GM23248 (cell line): Measurements from ENCODE around the gene TOLLIP. TPM values are rescaled to one million over a fixed set of nuclear protein-coding genes. Genes with fewer than 3 reads are reported as not detected.
A peak's percentile ranks its signal among the peaks of the same experiment; 100 is the strongest.

Experiments
- DNase-seq: peaks from one replicate; pipeline ENCODE4 v3.0.0-alpha.2; 2015
- H2AFZ ChIP-seq: fragments of 200-600 bp; sonication (generic); 2 replicates; pipeline ENCODE4 v1.6.1; 2016; ENCODE audit warnings: antibody characterized with exemption
- H3F3A ChIP-seq: fragments of 200-600 bp; sonication (generic); 2 replicates; pipeline ENCODE4 v1.6.1; 2016; ENCODE audit warnings: mild to moderate bottlenecking, antibody characterized with exemption, mixed run types; ENCODE audit not compliant: insufficient read depth
- H3K27ac ChIP-seq: fragments of 200-600 bp; sonication (generic); 2 replicates; pipeline ENCODE4 v1.5.1; 2016; ENCODE audit warnings: mild to moderate bottlenecking
- H3K27me3 ChIP-seq: fragments of 200-600 bp; sonication (generic); replicated peaks from 2 replicates; pipeline ENCODE4 v1.6.1; 2016; ENCODE audit warnings: mild to moderate bottlenecking; ENCODE audit not compliant: insufficient read depth
- H3K36me3 ChIP-seq: fragments of 200-600 bp; sonication (generic); 2 replicates; pipeline ENCODE4 v1.6.1; 2016; ENCODE audit warnings: low read depth, mild to moderate bottlenecking
- H3K4me1 ChIP-seq: fragments of 200-600 bp; sonication (generic); 2 replicates; pipeline ENCODE4 v1.6.1; 2016; ENCODE audit warnings: mild to moderate bottlenecking; ENCODE audit not compliant: insufficient read depth
- H3K4me2 ChIP-seq: fragments of 200-600 bp; sonication (generic); one replicate; pipeline ENCODE4 v1.6.1; 2016; ENCODE audit warnings: mild to moderate bottlenecking; ENCODE audit not compliant: unreplicated experiment
- H3K4me3 ChIP-seq: fragments of 200-600 bp; sonication (generic); 2 replicates; pipeline ENCODE4 v1.5.1; 2016; ENCODE audit warnings: mild to moderate bottlenecking
- H3K79me2 ChIP-seq: fragments of 200-600 bp; sonication (generic); 2 replicates; pipeline ENCODE4 v1.6.1; 2016; ENCODE audit warnings: mild to moderate bottlenecking; ENCODE audit not compliant: insufficient read depth
- H3K9ac ChIP-seq: fragments of 200-600 bp; sonication (generic); 2 replicates; pipeline ENCODE4 v1.6.1; 2016; ENCODE audit warnings: mild to moderate bottlenecking
- H3K9me2 ChIP-seq: fragments of 200-600 bp; sonication (generic); 2 replicates; pipeline ENCODE4 v1.6.1; 2016; ENCODE audit warnings: mixed run types, mild to moderate bottlenecking, moderate library complexity; ENCODE audit not compliant: insufficient read depth
- H3K9me3 ChIP-seq: fragments of 200-600 bp; sonication (generic); one replicate; pipeline ENCODE4 v1.6.1; 2017; ENCODE audit warnings: low read depth
- H4K20me1 ChIP-seq: fragments of 200-600 bp; sonication (generic); 2 replicates; pipeline ENCODE4 v1.6.0; 2016; ENCODE audit not compliant: insufficient read depth
- EZH2 ChIP-seq: fragments of 200-600 bp; sonication (generic); IDR thresholded peaks from 2 replicates; pipeline ENCODE4 v1.6.1; 2018; ENCODE audit warnings: antibody characterized with exemption, mild to moderate bottlenecking; ENCODE audit not compliant: insufficient read depth, poor library complexity, severe bottlenecking
- EZH2phosphoT487 ChIP-seq: fragments of 200-600 bp; sonication (generic); IDR thresholded peaks from 2 replicates; pipeline ENCODE4 v1.6.1; 2018; ENCODE audit warnings: antibody characterized with exemption, moderate library complexity, mild to moderate bottlenecking, low read depth; ENCODE audit not compliant: insufficient read depth
- WGBS, 2 experiments: methylation state at CpG; one replicate each; pipeline ENCODE4 v1.1.6; 2015 to 2017; ENCODE audit warnings: low lambda C conversion rate in 2 of 2, low coverage in 1 of 2; ENCODE audit errors: missing lambda C conversion rate in 2 of 2; 5-methylcytosine and 5-hydroxymethylcytosine counted together
- in situ Hi-C: fragments of 300-500 bp; cut with MboI; formaldehyde crosslinking; loops from 2 replicates; pipeline ENCODE4 v1.15.0; 2020
- polyA plus RNA-seq: library from polyadenylated mRNA; unstranded; fragments of >200 nt; fragmentation: Nextera tagmentation; extraction: Ambion mirVana; gene quantifications from 2 replicates; pipeline ENCODE4 v1.2.1, GENCODE V29; 2016
- total RNA-seq: library from RNA; depleted of rRNA; stranded (reverse); fragments of >200 nt; shearing (Covaris generic); gene quantifications from 2 replicates; pipeline ENCODE4 v1.2.3, GENCODE V29; 2014

TOLLIP gene
- total and polyA plus RNA-seq, 2 experiments from 2014 or later = 27.3 to 57.7 TPM

- no peaks in the 10 kb centered on the region for H3K9me3 ChIP-seq
- DNase-seq = peak; percentile 14
- in situ Hi-C loops = no loop called here
- peaks cover 5% of the 10 kb centered on the region; the same call in 1 of the 2 replicates for H3K4me1 ChIP-seq
- no peaks in the 10 kb centered on the region for H3K27me3 ChIP-seq
- no peaks in the 10 kb centered on the region for H3K36me3 ChIP-seq
- no peak overlapping the region for H2AFZ ChIP-seq
- no peaks in the 10 kb centered on the region for H4K20me1 ChIP-seq
- H3K9me2 ChIP-seq = no peaks in the 10 kb centered on the region
- no peak overlapping the region for H3K9ac ChIP-seq
- H3K4me3 ChIP-seq = no peak overlapping the region
- WGBS, 2 experiments = 11 to 23% methylated on average over 20 to 50 of the region's 95 CpGs
- H3F3A ChIP-seq = peaks cover 7% of the 10 kb centered on the region; the same call in 1 of the 2 replicates
- H3K27ac ChIP-seq = no peak overlapping the region
- H3K4me2 ChIP-seq = no peak overlapping the region
- H3K79me2 ChIP-seq = no peaks in the 10 kb centered on the region
- no peak for TF ChIP-seq EZH2phosphoT487
- no peak for TF ChIP-seq EZH2
Observed at GRCh38 chr11:1336836-1337646, 27.6 kb upstream of the TOLLIP start.

- no peaks in the 10 kb centered on the region for H3K9me2 ChIP-seq
- no peaks in the 10 kb centered on the region for H4K20me1 ChIP-seq
- no peaks in the 10 kb centered on the region for H3K36me3 ChIP-seq
- 1 to 2% methylated on average over 30 to 44 of the region's 66 CpGs for WGBS, 2 experiments
- in situ Hi-C loops = no loop called here
- H3K79me2 ChIP-seq = no peaks in the 10 kb centered on the region
- peak overlapping the region; percentile 52 for H3K4me3 ChIP-seq
- DNase-seq = peak; percentile 92
- no peaks in the 10 kb centered on the region for H3K9me3 ChIP-seq
- H3K4me1 ChIP-seq = peaks cover 5% of the 10 kb centered on the region; the same call in 1 of the 2 replicates
- TF ChIP-seq EZH2 = no peak
- TF ChIP-seq EZH2phosphoT487 = no peak
- peak overlapping the region; percentile 20; the same call in 1 of the 2 replicates for H3K27ac ChIP-seq
- peak overlapping the region; percentile 68 for H3K9ac ChIP-seq
- H3K4me2 ChIP-seq = peak overlapping the region; percentile 64
- H2AFZ ChIP-seq = no peak overlapping the region
- peaks cover 6% of the 10 kb centered on the region; the same call in 1 of the 2 replicates for H3F3A ChIP-seq
- H3K27me3 ChIP-seq = no peaks in the 10 kb centered on the region; the same call in 1 of the 2 replicates
Observed at GRCh38 chr11:1335811-1336761, 26.7 kb upstream of the TOLLIP start.

- H3K36me3 ChIP-seq = no peaks in the 10 kb centered on the region
- H3K79me2 ChIP-seq = no peaks in the 10 kb centered on the region
- peaks cover 6% of the 10 kb centered on the region; the same call in 1 of the 2 replicates for H3F3A ChIP-seq
- H3K9ac ChIP-seq = peak overlapping the region; percentile 68
- peaks cover 5% of the 10 kb centered on the region; the same call in 1 of the 2 replicates for H3K4me1 ChIP-seq
- no peaks in the 10 kb centered on the region for H3K9me2 ChIP-seq
- H3K4me2 ChIP-seq = peak overlapping the region; percentile 64
- no peaks in the 10 kb centered on the region; the same call in 1 of the 2 replicates for H3K27me3 ChIP-seq
- no peaks in the 10 kb centered on the region for H3K9me3 ChIP-seq
- H3K4me3 ChIP-seq = peak overlapping the region; percentile 52
- H2AFZ ChIP-seq = no peak overlapping the region
- in situ Hi-C loops = no loop called here
- no peaks in the 10 kb centered on the region for H4K20me1 ChIP-seq
- TF ChIP-seq EZH2 (no peak), EZH2phosphoT487 (no peak)
- DNase-seq = no peak
- peak overlapping the region; percentile 20; the same call in 1 of the 2 replicates for H3K27ac ChIP-seq
- 74 to 76% methylated on average over 10 of the region's 10 CpGs for WGBS, 2 experiments
Observed at GRCh38 chr11:1335264-1335810, 25.9 kb upstream of the TOLLIP start.

- no peaks in the 10 kb centered on the region for H3K9me2 ChIP-seq
- H3K4me1 ChIP-seq = peaks cover 5% of the 10 kb centered on the region; the same call in 1 of the 2 replicates
- 90 to 91% methylated on average over 10 of the region's 10 CpGs for WGBS, 2 experiments
- in situ Hi-C loops = no loop called here
- H3K9me3 ChIP-seq = no peaks in the 10 kb centered on the region
- H3K36me3 ChIP-seq = no peaks in the 10 kb centered on the region
- H3K27ac ChIP-seq = no peak overlapping the region
- 0 out of 2 replicates have a peak, but pooled peaks cover 1% of the 10 kb centered on the region for H3F3A ChIP-seq
- H3K9ac ChIP-seq = no peak overlapping the region
- no peak overlapping the region for H3K4me2 ChIP-seq
- no peaks in the 10 kb centered on the region for H4K20me1 ChIP-seq
- H2AFZ ChIP-seq = no peak overlapping the region
- TF ChIP-seq EZH2 = no peak
- no peak for TF ChIP-seq EZH2phosphoT487
- no peaks in the 10 kb centered on the region; the same call in 1 of the 2 replicates for H3K27me3 ChIP-seq
- no peak for DNase-seq
- no peak overlapping the region for H3K4me3 ChIP-seq
- H3K79me2 ChIP-seq = no peaks in the 10 kb centered on the region
Observed at GRCh38 chr11:1333860-1334259, 24.4 kb upstream of the TOLLIP start.
